CD4-positive, alpha-beta T cell treated with Interleukin-6 for 4 hours (primary cell): Measurements from ENCODE around the gene SLC41A1.

Experiments used
- DNase-seq: peaks from one replicate; pipeline ENCODE4 v3.0.0-alpha.2; 2020; ENCODE audit warnings: mixed read lengths

The SLC41A1 gene

GRCh38 chr1:205786601-205787000, 26.4 kb downstream of the SLC41A1 start:
- no peak for DNase-seq

DNA sequence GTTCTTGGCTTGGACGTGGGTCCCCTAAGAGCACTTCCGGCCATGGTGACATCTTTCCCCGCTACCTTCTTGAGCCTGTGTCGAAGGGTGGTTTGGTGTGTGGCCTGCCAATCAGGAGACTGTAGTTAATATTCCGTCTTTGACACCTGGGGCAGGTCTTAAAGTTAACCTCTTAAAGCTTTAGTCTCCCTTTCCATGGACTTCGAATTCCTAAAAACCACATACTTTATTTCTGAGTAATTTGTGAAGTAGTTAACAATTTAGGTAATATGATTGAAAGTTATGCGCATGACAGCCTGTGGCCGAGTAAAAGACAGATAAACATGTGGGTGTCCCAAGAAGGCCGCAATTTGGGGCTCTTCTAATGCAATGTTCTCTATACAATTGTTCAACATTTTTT, 27.6 kb downstream of the SLC41A1 start:
- no peak for DNase-seq

GRCh38 chr1:205783904-205784303, 29.1 kb downstream of the SLC41A1 start:
- no peak for DNase-seq

GRCh38 chr1:205783433-205783795, 29.6 kb downstream of the SLC41A1 start:
- DNase-seq: no peak

DNA sequence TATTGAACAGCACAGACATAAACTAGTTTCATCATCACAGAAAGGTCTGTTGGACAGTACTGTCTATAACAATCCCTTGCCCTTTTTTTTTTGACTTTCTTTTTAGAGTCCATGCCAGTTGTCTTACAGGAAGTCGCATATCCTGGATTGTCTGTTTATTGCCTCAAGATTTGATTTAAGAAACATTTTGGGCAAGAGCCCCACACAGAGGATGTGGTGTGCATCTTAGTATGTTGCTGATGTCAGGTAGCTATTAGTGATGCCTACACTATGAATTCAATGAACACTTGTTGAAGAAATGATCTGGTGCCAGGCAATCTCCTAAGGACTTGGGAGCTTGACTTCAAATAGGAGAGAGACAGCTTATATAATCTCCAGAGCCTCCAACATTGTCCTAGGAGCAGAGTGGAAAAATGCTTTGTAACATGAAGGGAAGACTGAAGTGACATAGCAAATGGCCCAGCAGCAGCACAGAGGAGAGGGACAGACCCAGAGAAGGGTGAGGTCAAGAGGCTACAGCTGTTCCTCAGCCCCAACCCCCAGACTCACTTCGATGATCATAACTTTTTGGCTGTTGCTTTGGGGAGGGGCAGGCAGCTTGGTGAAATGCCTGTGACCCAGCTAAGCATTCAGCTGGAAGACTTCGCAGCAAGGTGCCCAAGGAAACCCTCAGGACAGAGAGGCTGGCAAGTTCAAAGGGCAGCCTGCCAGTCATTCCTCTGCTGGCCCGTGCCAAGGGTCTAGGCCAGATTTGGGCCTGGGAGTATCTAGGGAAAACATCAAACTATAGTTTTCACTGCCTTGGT, 30.2 kb downstream of the SLC41A1 start:
- no peak for DNase-seq

GRCh38 chr1:205780335-205780734, 32.7 kb downstream of the SLC41A1 start:
- no peak for DNase-seq

DNA sequence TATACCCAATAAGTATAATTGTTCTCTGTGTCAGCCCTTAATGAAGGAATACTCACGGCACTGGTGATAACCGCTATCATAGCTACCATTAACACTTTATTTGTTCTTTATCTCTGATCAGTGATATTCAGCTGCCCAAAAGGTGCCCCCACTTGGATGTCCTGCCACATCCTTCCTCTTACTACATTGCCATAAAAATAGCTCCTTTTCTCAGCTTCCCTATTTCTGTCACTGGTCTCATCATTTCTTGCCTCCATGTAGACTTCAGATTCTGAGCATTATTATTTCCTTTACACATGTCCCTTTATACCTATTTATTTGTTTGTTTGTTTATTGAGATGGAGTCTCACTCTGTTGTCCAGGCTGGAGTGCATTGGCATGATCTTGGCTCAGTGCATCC, 35.0 kb downstream of the SLC41A1 start:
- DNase-seq: no peak

DNA sequence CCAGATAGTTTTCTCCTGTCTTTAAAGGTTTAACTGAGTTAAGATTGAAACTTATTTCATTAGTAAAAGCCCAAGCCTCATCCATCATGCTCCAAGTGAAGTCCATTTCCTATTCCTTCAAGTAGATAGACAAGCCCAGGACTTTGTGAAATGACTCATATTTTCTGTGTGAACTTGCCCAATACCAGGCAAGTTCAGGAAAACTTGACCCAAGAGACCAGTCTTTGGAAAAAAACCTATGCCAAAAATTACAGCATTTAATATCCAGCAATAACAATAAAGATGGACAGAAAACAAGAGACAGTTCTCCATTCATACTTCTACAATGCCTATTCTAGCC, 37.3 kb downstream of the SLC41A1 start:
- no peak for DNase-seq

DNA sequence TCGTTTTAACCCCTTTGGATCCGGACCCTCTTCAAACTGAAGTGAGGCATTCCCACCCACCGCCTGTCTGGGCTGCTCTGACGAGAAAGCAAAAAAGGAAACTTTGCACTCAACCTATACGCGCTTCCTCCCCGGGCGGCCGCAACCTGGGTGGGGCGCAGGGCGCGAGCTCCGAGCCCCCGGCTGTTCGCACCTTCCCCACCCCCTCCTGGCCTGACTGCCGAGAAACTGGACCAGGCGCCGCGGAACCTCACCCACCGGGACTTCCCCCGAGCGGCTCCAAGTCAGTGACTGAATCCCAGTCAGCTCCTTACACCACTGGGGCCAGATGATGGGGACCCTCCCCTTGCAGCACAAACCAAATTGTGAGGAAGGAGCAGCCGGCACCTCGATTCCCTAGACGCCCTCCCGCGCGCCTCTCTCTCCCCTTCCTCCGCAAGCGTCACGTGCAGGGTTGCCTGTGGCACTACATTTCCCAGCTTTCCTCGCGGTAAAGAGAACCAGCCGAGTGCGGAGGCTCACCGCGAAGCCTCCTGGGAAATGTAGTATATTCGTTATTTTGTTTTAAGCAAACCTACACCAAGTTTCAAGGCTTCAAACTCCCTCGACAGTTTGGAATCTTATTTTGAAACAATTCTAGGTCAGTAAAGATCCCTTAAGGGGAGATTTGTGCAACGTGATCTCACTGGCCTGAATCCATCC, 37.8 kb downstream of the SLC41A1 start, which contains the start of gene RAB29:
TSS of gene RAB29 (minus strand) at position 468 of the 702 bp plus-strand sequence. CDS start 526 bp downstream, outside the sequence.
- peak; percentile 87 for DNase-seq

- peak; percentile 48 for DNase-seq
Observed at GRCh38 chr1:205774198-205775014, 38.6 kb downstream of the SLC41A1 start.

DNA sequence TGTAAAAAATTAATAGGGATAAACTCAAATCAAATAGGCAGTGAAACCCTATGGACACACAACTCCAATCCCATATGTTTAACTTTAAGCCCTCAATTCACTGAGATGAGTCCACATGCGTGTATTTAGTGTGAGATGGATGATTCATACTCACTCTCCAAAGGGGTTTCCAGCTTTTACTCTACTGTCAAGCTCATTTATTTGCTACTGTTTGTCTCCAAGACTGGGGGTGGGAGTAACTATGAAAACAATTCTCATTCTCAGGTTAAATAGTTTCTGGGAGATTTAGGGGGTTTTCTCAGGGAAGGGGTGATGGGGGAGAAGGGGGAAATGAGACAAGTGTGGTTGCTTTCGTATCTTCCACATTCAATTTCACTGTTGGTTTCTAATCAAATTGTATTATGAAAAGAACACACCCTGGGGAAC, 40.4 kb downstream of the SLC41A1 start:
- no peak for DNase-seq

DNA sequence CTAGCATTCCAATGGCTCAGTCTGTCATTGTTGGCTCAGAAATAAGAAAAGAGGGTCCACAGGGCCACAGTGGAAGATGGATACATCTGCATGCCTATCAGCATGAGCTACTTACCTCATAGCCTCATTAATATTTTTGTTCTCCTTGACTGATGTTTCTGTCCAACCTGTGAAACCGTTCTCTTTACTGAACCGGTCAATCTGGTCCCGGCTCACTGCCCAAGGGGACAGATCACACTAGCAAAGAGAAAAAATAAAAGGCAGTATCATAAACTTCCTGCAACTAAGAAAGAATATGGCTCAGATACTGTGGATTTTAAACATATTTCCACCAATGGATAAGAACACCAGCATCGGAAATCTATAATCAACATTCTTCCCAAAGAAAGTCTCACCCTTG, 42.4 kb downstream of the SLC41A1 start:
- DNase-seq: no peak

GRCh38 chr1:205769641-205770365, 43.2 kb downstream of the SLC41A1 start:
- DNase-seq: no peak

GRCh38 chr1:205767248-205767647, 45.8 kb downstream of the SLC41A1 start:
- no peak for DNase-seq

DNA sequence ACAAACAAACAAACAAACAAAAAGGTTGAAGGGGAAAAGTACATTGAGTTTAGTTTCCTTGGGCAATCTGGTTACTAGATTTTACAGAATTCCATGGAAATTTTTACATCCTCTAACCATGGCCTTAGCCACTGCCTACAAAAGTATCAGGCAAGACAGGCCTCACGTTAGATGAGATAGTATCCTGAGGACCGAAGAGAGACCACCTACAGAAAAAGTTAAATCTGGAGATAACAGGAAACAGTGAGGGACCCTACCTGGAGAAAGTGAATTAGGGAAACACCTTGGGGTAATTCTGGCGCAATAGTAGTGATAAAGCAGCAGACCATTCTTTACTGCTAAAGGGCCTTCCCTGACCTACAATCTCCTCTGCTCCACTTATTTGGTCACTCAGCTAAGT, 46.4 kb downstream of the SLC41A1 start:
- DNase-seq: no peak

GRCh38 chr1:205766038-205766437, 47.0 kb downstream of the SLC41A1 start:
- no peak for DNase-seq

DNA sequence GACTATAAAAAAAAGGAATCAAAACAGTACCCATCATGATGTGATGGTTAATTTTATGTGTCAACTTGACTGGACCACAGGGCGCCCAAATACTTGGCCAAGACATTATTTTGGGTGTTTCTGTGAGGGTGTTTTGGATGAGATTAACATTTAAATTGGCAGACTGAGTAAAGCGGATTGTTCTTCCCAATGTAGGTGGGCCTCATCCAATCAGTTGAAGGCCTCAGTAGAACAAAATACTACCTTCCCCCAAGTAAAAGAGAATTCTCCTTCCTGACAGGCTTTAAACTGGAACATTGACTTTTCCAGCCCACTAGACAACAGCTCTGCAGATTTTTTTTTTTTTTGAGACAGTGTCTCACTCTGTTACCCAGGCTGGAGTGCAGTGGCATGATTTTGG, 48.4 kb downstream of the SLC41A1 start:
- DNase-seq: no peak

GRCh38 chr1:205763980-205764379, 49.0 kb downstream of the SLC41A1 start:
- no peak for DNase-seq

DNA sequence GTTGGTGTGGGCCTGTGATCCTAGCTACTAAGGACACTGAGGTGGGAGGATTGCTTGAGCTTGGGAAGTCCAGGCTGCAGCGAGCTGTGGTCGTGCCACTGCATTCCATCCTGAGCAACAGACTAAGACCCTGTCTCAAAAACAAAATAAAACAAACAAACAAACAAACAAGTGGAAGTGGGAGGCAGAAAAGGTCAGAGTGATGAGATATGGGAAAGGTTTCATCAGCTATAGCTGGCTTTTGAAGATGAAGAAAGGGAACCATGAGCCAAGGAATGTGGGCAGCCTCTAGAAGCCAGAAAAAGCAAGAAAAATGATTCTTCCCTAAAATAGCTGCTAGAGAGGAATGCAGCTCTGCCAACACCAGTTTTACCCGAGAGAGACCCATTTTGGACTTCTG, 52.4 kb downstream of the SLC41A1 start:
- no peak for DNase-seq

- DNase-seq: no peak
Observed at GRCh38 chr1:205756552-205756951, 56.4 kb downstream of the SLC41A1 start.

DNA sequence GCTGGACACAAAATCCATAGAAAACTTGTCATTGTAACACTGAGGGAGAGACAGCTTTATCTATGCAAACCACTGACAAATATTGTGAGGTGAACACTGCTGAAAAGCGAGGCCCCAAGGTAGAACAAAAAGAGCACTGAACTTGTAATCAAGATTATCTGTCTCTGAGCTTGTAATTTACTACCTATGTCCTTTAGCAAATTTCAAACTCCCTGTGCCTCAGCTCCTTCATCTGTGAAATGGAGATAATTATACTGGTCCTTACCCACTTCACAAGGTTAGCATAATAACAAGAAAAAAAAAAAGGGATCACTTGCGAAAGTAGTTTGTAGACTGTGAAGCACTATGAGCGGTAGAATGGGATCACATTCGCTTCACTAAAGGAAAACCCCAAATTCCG, 58.1 kb downstream of the SLC41A1 start:
- no peak for DNase-seq

GRCh38 chr1:205751036-205751651, 61.9 kb downstream of the SLC41A1 start:
- no peak for DNase-seq
